HG03460 (cell line): ENCODE measurements around the gene MYEF2.

Experiments
- ATAC-seq: cut with Tn5 transposase; IDR thresholded peaks from one replicate; pipeline ENCODE4 v1.9.1; 2021; ENCODE audit not compliant: unreplicated experiment

The MYEF2 gene

DNA sequence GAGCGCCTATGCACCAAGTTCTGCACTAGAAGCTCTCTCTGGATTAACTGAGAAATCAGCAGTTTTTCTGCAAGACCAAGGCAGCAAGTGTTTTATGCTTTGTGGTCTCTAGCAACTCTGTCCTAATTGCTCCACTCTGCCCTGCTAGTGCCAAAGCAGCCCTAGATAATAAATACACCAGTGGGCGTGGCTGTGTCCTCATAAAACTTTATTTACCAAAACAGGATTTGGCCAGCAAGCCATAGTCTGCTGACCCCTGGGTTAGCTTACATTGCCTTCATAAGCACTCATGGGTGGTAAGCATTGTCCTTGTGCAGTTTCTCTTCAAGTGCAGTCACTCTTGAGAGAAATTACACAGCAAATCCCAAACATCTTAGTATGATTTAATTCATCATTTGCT lies 88.0 kb downstream of the MYEF2 start:
- no peak for ATAC-seq

DNA sequence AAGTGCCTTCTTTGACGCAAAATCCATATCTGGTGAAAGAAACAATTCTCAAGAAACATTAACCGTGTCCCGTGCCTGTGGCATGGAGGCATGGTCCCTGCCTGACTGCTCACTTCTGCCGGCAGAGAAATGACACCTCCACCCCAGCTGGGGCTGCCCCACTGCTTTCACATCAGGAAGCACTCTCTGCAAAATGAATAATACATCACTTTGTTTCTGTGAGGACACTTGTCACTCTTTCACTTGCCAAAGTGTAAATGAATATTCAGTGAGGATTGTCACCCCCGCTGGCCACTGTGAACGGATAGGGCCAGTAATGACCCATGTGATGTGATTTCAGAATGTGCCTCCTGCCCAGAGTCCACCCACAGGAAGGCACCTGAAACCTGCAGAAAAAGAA lies 88.4 kb downstream of the MYEF2 start:
- no peak for ATAC-seq

DNA sequence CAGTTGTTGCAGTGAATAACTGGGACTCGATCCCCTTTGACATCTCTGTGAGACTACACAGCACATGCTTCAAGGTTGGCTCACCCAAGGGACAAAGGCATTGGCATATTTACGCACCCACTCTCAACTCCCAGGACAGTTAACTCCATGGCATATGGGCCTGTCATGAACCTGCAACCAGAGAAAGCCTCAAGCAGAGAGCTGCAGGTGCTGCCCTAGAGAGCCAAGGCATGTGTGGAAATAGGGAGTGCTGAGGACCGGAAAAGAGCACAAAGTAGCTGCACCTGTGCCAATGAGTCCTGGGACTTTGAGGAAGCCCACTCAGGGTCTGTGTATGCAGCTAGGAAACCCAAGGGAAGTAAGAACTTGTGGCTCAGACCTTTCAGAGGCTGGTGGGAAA lies 90.3 kb downstream of the MYEF2 start:
- ATAC-seq: no peak

DNA sequence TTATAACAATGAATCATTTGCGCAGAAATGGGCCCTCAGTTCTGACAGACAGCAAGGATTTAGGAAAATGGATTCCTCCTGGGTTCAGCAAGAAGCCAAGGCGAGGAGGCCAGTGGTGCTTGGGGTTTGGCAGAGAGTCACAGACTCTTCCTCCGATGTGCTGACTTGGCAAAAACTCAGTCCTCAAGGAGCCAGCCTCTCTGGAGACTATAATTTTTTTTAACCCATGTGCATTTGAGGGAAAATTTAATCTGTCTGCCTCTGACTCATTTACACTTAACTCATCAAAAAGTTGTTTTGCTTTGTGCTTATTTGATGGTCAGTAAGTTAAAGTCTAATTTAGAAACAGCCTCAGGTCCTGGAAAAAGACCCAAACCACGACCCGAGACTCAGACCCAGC lies 91.5 kb downstream of the MYEF2 start:
- ATAC-seq: no peak

DNA sequence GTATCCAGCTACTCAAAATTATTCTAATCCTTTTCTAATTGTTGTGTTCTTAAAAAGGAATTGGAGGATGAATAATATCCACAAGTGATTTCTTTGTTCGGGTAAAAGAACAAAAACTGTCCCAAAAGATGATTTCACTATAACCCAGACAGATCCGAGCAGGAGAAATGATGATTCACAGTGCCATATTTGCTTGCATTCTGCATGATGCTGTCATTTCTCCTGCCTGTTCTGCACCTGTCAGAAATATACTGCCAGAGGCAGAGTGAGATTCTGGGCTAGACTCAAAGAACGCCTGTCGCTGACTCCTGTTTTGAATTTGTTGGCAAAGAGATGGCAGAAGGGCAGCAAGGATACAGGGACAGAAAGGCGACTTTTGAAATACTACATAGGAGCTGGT lies 92.0 kb downstream of the MYEF2 start:
- no peak for ATAC-seq

DNA sequence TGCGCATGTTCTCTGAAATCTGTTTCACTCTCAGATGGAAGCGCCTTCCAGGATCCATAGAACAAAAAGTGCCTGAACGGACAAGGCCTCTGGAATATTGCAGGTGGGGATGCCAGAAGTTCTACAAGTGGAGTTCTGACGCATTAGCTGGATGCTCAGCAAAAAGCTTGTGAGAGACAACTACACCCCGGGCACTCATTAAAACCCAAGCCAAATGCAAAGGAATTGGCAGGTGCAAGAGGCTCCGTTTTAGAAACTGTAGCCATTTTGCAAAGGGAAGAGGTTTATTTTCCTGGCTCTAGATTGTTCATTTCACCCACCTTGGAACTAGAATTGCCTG lies 92.5 kb downstream of the MYEF2 start:
- no peak for ATAC-seq

DNA sequence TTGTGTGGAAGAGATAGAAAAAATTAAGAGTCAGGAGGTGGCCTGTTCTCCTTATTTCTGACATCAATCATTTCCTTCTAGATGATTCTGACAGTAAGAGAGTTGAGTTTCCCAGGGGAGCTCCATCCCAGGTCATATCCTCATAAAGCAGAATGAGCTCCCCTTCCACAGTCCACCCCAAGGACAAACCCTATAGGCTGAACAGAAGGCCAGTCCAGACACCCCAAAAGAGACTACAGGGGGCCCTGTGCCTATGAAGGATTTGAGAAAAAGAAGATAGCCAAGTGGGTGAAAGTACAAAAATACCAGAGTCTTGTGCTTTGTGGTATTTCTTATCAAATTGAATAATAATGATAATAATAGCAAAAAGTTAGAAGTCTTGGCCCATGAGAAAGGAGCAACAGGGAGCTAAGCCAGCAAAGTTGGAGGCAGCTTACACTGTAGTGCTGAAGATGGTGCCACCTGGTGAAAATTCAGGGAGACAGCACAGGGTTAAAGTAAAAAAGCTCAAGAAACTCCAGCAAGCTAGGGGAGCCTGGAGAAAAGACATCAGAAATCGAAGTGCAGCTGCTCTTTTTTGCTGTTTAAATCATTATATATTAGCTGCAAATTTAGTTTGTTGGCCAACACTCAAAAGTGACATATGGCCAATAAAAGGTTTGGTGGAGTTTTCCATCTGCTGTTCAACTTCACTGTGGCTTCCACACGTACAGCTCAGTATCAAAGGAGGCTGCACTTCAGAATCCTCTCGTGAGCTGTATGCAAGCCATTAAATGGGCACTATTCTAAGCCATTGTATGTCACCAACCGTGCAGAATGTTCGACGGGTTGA lies 93.1 kb downstream of the MYEF2 start:
- ATAC-seq: no peak
